DND-41 (cell line): ENCODE data around the gene TM7SF3.

Experiments
- EZH2 ChIP-seq: IDR thresholded peaks from 3 replicates; pipeline ENCODE4 v1.6.1; 2012; ENCODE audit warnings: borderline replicate concordance, low read depth, mild to moderate bottlenecking, moderate library complexity, low read length, inconsistent platforms; ENCODE audit not compliant: severe bottlenecking
- TF ChIP-seq, protein P1 (sequence below): IDR thresholded peaks from 2 replicates; pipeline ENCODE4 v1.5.1; 2012; ENCODE audit warnings: borderline replicate concordance, low read length, moderate library complexity, mild to moderate bottlenecking; ENCODE audit not compliant: poor library complexity, severe bottlenecking; ENCODE audit errors: extremely low read depth

- TF ChIP-seq, protein P1, sequence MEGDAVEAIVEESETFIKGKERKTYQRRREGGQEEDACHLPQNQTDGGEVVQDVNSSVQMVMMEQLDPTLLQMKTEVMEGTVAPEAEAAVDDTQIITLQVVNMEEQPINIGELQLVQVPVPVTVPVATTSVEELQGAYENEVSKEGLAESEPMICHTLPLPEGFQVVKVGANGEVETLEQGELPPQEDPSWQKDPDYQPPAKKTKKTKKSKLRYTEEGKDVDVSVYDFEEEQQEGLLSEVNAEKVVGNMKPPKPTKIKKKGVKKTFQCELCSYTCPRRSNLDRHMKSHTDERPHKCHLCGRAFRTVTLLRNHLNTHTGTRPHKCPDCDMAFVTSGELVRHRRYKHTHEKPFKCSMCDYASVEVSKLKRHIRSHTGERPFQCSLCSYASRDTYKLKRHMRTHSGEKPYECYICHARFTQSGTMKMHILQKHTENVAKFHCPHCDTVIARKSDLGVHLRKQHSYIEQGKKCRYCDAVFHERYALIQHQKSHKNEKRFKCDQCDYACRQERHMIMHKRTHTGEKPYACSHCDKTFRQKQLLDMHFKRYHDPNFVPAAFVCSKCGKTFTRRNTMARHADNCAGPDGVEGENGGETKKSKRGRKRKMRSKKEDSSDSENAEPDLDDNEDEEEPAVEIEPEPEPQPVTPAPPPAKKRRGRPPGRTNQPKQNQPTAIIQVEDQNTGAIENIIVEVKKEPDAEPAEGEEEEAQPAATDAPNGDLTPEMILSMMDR = no peak
- TF ChIP-seq EZH2 = no peak
Measured at GRCh38 chr12:26966842-26967241, 47.3 kb downstream of the TM7SF3 start.
